HL-60 (cell line): ENCODE results near the gene DENND11.

Experiments used
- CTCF ChIP-seq: IDR thresholded peaks from one replicate; pipeline ENCODE4 v1.5.1; 2011; ENCODE audit warnings: low read length, control low read depth, inconsistent platforms; ENCODE audit not compliant: insufficient read depth
- POLR2AphosphoS5 ChIP-seq: IDR thresholded peaks from 2 replicates; pipeline ENCODE4 v1.6.1; 2012; ENCODE audit warnings: low read depth
- REST ChIP-seq: IDR thresholded peaks from 2 replicates; pipeline ENCODE4 v1.6.1; 2012; ENCODE audit warnings: low read depth; ENCODE audit not compliant: insufficient replicate concordance

- TF ChIP-seq CTCF (no peak), REST (no peak), POLR2AphosphoS5 (no peak)
Observed at GRCh38 chr7:141659501-141659900, 42.5 kb downstream of the DENND11 start.
